ENCODE results near the gene SLC33A1.

DNA sequence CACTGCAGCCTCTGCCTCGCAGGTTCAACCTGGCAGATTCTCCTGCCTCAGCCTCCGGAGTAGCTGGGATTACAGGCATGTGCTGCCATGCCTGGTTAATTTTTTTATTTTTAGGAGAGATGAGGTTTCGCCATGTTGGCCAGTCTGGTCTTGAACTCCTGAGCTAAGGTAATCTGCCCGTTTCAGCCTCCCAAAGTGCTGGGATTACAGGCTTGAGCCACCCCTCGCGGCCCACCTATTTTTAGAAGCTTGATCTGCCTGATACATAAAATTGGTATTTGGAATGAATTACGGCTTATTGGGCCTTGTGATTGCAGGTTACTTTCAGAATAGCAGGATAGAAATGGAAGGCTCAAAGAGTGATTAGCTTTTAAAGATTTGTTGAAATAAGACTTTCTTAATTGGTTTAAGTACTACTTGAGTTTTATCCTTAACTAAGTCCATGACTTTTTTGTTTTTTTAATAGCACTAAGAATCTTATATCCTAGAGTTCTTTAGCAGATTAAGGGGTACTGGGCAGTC is 41.2 kb upstream of the SLC33A1 start:
- no peak for TF ChIP-seq EP300 (IDR thresholded peaks at IDR 0.05; ENCODE audit: low read depth)
- TF ChIP-seq, protein P1, sequence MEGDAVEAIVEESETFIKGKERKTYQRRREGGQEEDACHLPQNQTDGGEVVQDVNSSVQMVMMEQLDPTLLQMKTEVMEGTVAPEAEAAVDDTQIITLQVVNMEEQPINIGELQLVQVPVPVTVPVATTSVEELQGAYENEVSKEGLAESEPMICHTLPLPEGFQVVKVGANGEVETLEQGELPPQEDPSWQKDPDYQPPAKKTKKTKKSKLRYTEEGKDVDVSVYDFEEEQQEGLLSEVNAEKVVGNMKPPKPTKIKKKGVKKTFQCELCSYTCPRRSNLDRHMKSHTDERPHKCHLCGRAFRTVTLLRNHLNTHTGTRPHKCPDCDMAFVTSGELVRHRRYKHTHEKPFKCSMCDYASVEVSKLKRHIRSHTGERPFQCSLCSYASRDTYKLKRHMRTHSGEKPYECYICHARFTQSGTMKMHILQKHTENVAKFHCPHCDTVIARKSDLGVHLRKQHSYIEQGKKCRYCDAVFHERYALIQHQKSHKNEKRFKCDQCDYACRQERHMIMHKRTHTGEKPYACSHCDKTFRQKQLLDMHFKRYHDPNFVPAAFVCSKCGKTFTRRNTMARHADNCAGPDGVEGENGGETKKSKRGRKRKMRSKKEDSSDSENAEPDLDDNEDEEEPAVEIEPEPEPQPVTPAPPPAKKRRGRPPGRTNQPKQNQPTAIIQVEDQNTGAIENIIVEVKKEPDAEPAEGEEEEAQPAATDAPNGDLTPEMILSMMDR (IDR thresholded peaks at IDR 0.05), result no peak

All from transverse colon (tissue), 3 donors.